ENCODE measurements around the gene ZNF77. TPM values are rescaled to one million over a fixed set of nuclear protein-coding genes. Genes with fewer than 3 reads are reported as not detected.
"Not testable (repeated sequence)": the region's sequence is repeated elsewhere in the genome, so short reads cannot be mapped to it uniquely, and the experiment has no call there.

Gene ZNF77
- total RNA-seq, 1 experiment from 2014 or later = 5.0 TPM

DNA sequence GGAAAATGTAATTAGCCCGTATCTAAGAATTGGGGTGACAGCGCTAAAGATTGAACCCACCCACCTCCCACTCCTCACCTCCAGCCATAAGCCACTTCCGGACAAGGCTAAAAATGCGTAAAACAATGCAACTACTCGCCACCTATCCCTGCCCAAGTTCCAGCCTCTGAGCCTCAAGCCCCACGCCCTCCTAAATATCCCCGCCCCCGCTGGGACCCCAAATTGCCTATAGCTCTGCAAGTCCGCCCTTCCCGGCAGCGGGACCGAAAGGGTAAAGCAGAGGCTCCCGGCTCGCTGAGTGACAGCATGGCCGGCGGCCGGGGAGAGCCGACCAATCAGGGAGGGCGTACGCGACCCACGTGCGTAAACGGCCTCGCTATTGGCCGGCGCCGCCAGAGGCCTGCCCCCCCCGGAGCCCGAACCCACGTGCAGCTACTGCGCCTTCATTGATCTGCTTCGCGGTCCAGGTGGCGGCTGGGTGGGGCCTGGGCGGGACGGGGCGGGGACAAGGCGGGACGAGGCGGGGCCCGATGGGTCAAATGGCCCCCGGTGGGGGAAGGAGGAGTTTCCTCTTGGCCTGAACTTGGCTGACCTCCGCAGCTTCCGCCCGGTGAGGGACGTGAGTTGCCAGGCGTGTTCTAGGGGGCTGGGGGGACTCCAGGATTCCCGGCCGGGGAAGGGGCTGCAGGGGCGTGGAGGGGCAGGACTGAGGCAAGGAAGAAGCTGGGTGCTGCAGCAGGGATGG, 32.4 kb upstream of the ZNF77 start, which contains the start of gene TLE6:
Gene TLE6, plus strand, starts transcription at position 564 of the 745 bp plus-strand sequence. CDS start 670 bp downstream, outside the sequence.
- DNase-seq = peak; percentile 94
- Histone ChIP-seq H3K36me3 (no peaks in the 10 kb centered on the region), H3K9me3 (no peaks in the 10 kb centered on the region), H3K27me3 (no peaks in the 10 kb centered on the region), H3K4me3 (peak within 1 kb of the TSS; percentile 58)

DNA sequence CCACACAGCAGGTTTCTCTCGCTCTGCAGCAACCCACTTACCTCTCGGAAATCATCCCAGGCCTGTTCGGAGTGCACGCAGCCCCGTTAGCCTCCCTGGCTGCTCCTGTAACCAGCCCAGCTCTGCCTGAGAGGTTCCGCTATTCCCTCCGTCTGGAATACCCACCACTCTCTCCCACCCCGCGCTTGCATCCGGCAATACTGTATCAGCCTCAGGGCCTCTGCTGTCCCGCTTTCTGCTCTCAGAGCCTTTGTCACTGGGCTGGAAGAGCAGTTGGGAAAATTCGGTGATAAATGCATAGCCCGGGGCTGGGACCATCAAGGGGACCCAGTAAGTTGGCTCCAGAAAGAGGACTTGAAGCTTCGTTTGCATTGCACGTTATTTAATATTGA, 31.8 kb upstream of the ZNF77 start:
- Histone ChIP-seq H3K27me3 (no peaks in the 10 kb centered on the region), H3K4me3 (peak overlapping the region; percentile 58), H3K9me3 (no peaks in the 10 kb centered on the region), H3K36me3 (no peaks in the 10 kb centered on the region)
- DNase-seq = no peak

DNA sequence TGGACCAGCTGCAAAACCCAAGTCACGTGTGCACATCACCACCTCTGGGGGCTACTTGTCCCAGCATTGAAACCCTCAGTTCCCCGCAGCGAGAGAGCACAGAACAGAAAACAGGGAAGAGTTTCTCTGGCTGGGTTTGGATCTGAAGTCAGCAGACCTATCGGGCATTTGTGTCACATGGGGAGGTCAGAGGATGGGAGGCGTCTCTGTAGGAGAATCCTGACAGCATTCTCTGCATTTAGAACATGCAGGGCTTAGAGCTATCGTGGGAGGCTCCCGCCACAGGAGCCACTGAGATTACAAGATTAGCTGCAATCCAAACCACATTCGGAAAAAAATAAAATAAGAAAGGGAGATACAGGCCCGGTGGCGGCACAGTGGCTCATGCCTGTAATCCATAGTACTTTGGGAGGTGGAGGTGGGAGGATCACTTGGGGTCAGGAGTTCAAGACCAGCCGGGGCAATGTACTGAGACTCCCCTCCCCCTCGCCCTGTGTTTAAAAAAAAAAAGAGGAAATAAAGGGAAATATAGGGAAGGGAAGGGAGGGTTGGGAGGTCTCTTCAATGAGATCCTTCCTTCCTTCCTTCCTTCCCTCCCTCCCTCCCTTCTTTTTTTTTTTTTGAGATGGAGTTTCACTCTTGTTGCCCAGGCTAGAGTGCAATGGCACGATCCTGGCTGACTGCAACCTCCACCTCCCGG, 29.7 kb upstream of the ZNF77 start:
- Histone ChIP-seq H3K9me3 (no peaks in the 10 kb centered on the region), H3K4me3 (no peak overlapping the region), H3K36me3 (no peaks in the 10 kb centered on the region), H3K27me3 (no peaks in the 10 kb centered on the region)
- DNase-seq = no peak

DNA sequence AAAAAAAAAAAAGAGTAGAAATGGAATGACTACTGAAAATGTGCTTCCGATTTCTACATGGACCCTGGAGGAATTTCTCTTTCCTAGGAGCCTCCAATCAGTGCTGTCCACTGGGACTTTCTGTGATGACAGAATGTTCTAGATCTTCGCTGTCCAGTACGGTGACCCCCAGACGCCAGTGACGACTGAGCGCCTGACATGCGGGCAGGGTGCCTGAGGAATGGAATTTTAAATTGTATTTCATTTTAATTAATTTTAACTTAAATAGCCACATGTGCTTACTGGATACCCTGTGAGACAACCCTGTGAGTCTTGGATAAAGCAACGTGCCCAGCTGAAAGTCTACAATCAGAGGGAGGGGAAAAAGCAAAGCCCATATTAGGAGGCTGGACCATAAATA, 28.5 kb upstream of the ZNF77 start:
- Histone ChIP-seq H3K4me3 (no peak overlapping the region), H3K27me3 (no peaks in the 10 kb centered on the region), H3K9me3 (no peaks in the 10 kb centered on the region), H3K36me3 (no peaks in the 10 kb centered on the region)
- DNase-seq = no peak

DNA sequence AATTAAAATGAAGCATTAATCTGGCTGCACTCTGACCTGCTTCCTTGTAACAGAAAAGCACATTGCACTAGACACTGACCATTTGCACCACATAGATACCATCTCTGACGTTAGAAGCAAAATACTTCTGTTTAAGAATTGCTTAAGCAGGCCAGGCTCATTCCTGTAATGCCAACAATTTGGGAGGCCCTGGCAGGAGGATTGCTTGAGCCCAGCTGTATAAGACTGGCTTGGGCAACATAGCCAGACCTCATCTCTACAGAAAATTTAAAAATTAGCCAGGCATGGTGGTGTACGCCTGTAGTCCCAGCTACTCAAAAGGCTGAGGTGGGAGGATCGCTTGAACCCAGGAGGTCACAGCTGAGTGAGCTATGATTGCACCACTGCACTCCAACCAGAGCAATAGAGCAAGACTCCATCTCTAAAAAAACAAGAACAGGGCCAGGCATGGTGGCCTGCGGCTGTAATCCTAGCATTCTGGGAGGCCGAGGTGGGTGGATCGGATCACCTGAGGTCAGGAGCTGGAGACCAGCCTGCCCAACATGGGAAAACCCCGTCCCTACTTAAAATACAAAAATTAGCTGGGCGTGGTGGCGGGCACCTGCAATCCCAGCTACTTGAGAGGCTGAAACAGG, 25.5 kb upstream of the ZNF77 start:
- H3K4me3 ChIP-seq = no peak overlapping the region
- DNase-seq = no peak

DNA sequence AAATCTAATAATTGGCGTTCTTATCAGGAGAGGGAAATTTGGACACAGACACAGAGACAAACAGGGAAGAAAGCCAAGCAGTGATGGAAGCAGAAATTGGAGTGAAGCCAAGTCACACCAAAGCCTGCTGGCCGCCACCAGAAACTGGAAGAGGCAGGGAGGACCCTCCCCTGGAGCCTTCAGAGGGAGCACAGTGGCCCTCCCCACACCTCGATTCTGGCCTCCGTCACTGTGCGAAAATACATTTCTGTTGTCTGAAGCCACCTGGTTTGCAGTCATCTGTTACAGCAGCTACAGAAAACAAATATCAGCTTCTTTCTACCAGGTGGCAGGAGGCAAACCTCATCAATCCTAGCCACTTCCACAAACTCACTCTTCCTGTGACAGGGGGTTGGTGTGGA, 24.3 kb upstream of the ZNF77 start:
- Histone ChIP-seq H3K27me3 (no peaks in the 10 kb centered on the region), H3K4me3 (no peak overlapping the region), H3K36me3 (no peaks in the 10 kb centered on the region), H3K9me3 (no peaks in the 10 kb centered on the region)
- DNase-seq = no peak

More for the DNA sequence above, 25.5 kb upstream of the ZNF77 start:
- no peaks in the 10 kb centered on the region for H3K27me3 ChIP-seq
- no peaks in the 10 kb centered on the region for H3K36me3 ChIP-seq
- H3K9me3 ChIP-seq = no peaks in the 10 kb centered on the region

DNA sequence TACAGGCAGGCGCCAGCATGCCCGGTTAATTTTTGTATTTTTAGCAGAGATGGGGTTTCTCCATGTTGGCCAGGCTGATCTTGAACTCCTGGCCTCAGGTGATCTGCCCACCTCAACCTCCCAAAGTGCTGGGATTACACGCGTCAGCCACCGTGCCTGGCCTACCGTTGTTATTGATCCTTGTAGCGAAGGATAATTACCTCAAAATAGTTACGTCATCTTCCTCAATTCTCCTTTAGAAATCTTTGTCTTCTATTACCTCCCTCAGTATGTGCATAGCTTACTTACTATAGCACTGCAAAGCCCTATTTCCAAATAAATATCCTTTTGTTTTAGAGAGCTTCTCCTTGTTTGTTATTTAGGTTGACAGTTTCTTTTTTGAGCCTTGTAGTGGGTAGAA, 23.2 kb upstream of the ZNF77 start:
- Histone ChIP-seq H3K4me3 (no peak overlapping the region), H3K9me3 (no peaks in the 10 kb centered on the region), H3K36me3 (no peaks in the 10 kb centered on the region), H3K27me3 (no peaks in the 10 kb centered on the region)
- no peak for DNase-seq

DNA sequence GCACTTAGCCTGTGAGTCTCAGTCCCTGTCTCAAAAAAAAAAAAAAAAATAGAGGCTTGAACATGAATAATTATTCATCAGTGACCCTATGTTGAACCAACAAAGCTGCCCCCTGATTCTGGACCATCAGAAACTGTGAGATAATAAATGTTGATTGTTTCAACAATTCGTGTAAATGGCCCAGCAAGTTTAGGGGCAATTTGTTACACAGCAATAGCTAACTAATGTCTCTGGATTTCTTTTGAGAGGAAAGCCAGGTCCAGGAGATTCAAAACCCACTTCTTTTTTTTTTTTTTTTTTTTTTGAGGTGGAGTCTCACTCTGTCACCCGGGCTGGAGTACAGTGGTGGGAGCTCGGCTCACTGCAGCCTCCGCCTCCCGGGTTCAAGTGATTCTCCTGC, 20.1 kb upstream of the ZNF77 start:
- no peaks in the 10 kb centered on the region for H3K9me3 ChIP-seq
- DNase-seq = no peak
- no peaks in the 10 kb centered on the region for H3K27me3 ChIP-seq

DNA sequence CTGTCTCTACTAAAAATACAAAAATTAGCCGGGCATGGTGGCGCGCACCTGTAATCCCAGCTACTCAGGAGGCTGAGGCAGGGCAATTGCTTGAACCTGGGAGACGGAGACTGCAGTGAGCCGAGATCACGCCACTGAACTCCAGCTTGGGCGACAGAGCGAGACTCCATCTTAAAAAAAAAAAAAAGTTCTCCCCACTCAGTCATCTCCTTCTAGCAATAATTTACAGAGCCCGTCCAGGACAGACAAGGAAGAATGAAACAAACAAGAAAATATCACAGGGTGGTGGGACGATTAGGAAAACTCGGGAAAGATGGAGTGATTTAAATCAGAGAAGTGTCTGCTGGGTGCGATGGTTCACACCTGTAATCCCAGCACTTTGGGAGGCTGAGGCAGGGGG, 18.9 kb upstream of the ZNF77 start:
- H3K36me3 ChIP-seq, H3K27me3 ChIP-seq, DNase-seq, H3K9me3 ChIP-seq, H3K4me3 ChIP-seq: not testable (repeated sequence)

More for the DNA sequence above, 20.1 kb upstream of the ZNF77 start:
- Histone ChIP-seq H3K4me3 (no peak overlapping the region), H3K36me3 (no peaks in the 10 kb centered on the region)

DNA sequence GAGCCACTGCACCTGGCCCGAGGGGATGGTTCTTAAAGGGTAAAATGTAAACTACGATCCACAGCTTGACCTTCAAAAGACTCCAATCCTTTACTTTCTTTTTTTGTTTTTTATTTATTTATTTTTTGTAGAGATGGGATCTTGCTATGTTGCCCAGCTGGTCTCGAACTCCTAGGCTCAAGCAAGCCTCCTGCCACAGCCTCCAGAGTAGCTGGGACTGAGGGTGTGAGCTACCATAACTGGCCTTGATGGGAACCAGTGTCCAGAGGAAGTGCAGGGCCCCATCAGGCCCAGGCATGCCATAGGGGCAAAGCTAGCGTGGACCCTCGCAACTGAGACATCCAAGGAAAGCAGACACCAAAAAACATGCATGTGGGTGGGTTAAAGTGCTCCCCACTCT, 18.4 kb upstream of the ZNF77 start:
- Histone ChIP-seq H3K36me3 (no peaks in the 10 kb centered on the region), H3K9me3 (no peaks in the 10 kb centered on the region), H3K4me3 (no peak overlapping the region), H3K27me3 (no peaks in the 10 kb centered on the region)
- no peak for DNase-seq

DNA sequence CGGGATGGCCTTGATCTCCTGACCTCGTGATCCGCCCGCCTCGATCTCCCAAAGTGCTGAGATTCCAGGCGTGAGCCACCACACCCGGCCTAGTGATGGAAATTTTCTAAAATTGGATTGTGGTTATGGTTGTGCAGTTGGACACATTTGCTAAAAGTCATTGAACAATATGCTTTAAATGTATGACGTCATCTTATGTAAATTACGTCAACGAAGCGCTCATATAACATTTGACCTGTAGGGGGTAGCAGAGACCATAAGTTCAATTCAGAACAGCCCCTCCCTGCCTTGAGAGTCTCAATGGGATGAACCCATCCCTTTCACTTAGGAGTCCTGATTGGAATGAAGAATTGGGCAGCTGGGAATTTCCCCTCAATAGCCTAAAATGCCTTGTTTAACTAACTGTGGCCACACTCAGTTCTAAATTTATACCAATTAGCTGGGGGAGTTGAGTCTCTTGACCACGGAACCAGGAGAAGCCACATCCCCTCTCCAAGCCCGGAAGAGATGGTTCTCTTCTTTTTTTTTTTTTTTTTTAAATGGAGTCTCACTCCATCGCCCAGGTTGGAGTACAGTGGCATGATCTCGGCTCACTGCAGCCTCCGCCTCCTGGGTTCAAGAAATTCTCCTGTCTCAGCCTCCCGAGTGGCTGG, 17.4 kb upstream of the ZNF77 start:
- Histone ChIP-seq H3K9me3 (no peaks in the 10 kb centered on the region), H3K36me3 (no peaks in the 10 kb centered on the region), H3K27me3 (no peaks in the 10 kb centered on the region), H3K4me3 (no peak overlapping the region)
- no peak for DNase-seq

DNA sequence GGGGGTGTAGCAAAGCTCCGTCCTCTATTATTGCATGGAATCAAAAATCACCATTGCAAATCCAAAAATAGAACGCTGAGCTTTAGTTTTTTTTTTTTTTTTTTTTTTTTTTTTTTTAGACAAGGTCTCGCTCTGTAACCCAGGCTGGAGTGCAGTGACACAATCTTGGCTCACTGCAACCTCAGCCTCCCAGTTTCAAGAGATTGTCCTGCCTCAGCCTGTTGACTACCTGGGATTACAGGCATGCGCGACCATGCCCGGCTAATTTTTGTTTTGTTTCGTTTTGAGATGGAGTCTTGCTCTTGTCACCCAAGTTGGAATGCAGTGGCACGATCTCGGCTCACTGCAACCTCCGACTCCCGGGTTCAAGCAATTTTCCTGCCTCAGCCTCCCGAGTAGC, 15.3 kb upstream of the ZNF77 start:
- H3K27me3 ChIP-seq = no peaks in the 10 kb centered on the region
- no peak for DNase-seq
- H3K9me3 ChIP-seq = no peaks in the 10 kb centered on the region
- H3K4me3 ChIP-seq = no peak overlapping the region
- no peaks in the 10 kb centered on the region for H3K36me3 ChIP-seq

DNA sequence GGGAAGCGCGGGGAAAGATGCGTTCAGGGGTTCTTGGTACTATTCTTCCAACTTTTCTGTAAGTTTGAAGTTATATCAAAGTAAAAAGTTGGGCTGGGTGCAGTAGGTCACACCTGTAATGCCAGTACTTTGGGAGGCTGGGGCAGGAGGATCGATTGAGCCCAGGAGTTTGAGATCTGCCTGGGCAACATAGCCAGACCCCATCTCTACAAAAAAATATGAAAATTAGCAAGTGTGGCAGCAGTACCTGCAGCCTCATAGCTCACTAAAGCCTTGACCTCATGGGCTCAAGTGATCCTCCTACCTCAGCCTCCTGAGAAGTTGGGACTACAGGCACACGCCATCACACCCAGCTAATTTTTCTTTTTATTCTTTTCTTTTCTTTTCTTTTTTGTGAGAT, 12.4 kb upstream of the ZNF77 start:
- H3K4me3 ChIP-seq = no peak overlapping the region
- H3K27me3 ChIP-seq = no peaks in the 10 kb centered on the region
- H3K36me3 ChIP-seq = no peaks in the 10 kb centered on the region
- DNase-seq = no peak
- H3K9me3 ChIP-seq = no peaks in the 10 kb centered on the region

DNA sequence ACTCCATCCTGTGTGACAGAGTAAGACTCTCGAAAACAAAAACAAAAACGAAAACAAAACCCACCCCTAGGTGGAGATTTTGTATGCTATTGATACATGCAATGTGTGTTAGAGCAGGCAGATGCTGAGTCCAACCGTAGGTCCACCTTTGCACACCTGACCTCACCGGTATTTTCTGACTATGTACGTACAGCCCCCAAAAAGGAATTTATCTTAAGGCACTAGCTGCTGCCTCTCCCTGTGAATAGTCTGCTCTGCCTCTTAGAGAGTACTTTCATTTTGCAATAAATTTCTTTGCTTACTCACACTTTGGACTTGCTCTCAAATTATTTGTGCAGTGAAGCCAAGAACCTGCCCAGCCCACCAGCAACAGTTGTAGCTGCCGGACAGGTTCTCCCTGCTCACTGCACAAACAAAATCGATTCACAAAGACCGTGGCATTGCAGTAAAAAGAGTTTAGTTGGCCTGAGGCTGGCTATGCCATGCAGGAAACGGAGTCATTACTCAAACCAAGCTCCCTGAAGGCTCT, 8.2 kb upstream of the ZNF77 start:
- peak overlapping the region; percentile 23 for H3K4me3 ChIP-seq
- no peak for DNase-seq

DNA sequence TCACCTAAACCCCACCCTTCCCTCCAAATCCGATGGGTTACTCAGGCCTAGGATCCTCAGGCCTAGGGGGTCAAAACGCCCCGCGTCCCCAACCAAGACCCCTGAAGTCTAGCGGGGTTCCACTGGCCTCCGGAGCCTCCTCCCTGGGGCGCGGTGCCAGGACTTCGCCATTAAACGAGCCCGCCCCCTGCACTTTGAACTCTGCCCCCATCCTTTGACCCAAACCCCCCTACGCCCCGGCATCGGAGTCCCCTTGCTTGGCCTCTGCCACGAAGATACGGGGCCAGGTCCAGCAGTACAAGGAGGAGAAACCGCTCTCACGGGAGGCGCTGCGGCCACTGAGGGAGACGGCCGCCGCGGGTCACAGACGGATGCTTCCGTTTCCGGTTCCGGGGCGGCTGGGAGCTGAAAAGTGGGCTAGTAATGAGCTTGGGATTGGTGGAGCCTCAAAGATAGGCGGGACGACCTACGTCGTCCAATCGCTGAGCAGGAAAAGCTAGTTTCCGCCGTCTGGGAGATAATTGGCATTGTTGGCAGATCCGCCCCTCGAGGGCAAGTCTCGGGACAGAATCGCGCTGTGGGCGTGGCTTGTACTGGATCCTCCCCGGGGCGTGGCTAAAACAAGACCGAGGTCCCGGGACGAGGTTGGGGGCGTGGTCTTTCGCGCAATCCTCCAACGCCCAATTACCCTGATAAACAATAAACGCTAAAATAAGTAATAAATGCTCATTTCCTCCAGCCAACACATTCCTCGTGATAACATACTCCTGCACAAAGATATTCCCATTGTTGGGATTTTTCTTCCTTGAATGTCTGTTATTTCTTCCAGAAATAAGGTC, 5.7 kb upstream of the ZNF77 start:
- no peaks in the 10 kb centered on the region for H3K36me3 ChIP-seq
- H3K9me3 ChIP-seq = no peaks in the 10 kb centered on the region
- H3K4me3 ChIP-seq = peak overlapping the region; percentile 89
- no peaks in the 10 kb centered on the region for H3K27me3 ChIP-seq
- DNase-seq = peak; percentile 95

More for the DNA sequence above, 8.2 kb upstream of the ZNF77 start:
- Histone ChIP-seq H3K27me3 (no peaks in the 10 kb centered on the region), H3K9me3 (no peaks in the 10 kb centered on the region), H3K36me3 (no peaks in the 10 kb centered on the region)

DNA sequence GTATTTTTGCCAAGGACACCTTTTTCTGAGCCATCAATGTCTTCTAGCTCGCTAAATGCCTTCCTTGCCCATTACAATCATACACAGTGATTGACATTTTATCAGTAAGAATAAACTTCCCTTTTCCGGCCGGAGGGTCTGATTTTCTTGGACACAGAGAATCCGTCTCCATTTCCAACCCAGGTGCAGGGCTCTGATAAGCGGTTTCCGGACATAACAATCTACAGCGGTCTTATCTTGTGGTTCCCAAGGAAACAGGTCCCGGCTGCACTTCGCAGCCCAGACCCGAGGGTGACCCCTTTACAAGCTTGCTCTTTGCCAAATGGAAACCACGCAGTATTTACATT, 5.1 kb upstream of the ZNF77 start:
- no peaks in the 10 kb centered on the region for H3K9me3 ChIP-seq
- no peaks in the 10 kb centered on the region for H3K27me3 ChIP-seq
- DNase-seq = no peak
- H3K4me3 ChIP-seq = peak overlapping the region; percentile 89
- no peaks in the 10 kb centered on the region for H3K36me3 ChIP-seq
